Duodenal mucosa (tissue), 2 donors: ENCODE measurements around the gene OR11H1.
"Not testable (repeated sequence)": the region's sequence is repeated elsewhere in the genome, so short reads cannot be mapped to it uniquely, and the experiment has no call there.

Experiments
- H3K27ac ChIP-seq: one replicate; pipeline ENCODE4 v1.7.0; 2013; ENCODE audit warnings: low read depth, low read length
- H3K27me3 ChIP-seq, 2 donors: one replicate each; pipeline ENCODE4 v1.7.0; 2013; ENCODE audit warnings: low read length in 2 of 2, control low read depth in 1 of 2; ENCODE audit not compliant: insufficient read depth in 2 of 2, control insufficient read depth in 1 of 2
- H3K36me3 ChIP-seq, 2 donors: one replicate each; pipeline ENCODE4 v1.7.0; 2013; ENCODE audit warnings: low read length in 2 of 2, control low read depth in 1 of 2; ENCODE audit not compliant: insufficient read depth in 2 of 2, control insufficient read depth in 1 of 2
- H3K4me1 ChIP-seq, 2 donors: one replicate each; pipeline ENCODE4 v1.7.0; 2013; ENCODE audit warnings: low read length in 2 of 2, control low read depth in 1 of 2; ENCODE audit not compliant: insufficient read depth in 2 of 2, control insufficient read depth in 1 of 2
- H3K4me3 ChIP-seq, 2 donors: one replicate each; pipeline ENCODE4 v1.7.0; 2013; ENCODE audit warnings: low read length in 2 of 2, low read depth in 1 of 2
- H3K9ac ChIP-seq, 2 donors: one replicate each; pipeline ENCODE4 v1.7.0; 2013; ENCODE audit warnings: low read length in 2 of 2, low read depth in 1 of 2
- H3K9me3 ChIP-seq, 2 donors: one replicate each; pipeline ENCODE4 v1.7.0; 2013; ENCODE audit warnings: low read length in 2 of 2, control low read depth in 1 of 2; ENCODE audit not compliant: control insufficient read depth in 1 of 2

Gene OR11H1

GRCh38 chr22:15527892-15528291 is at the start of gene OR11H1:
Gene OR11H1, plus strand, starts transcription at chr22:15528192. Its CDS starts 0 bp downstream, at chr22:15528192.
- H3K36me3 ChIP-seq, H3K9ac ChIP-seq, H3K27me3 ChIP-seq, H3K4me3 ChIP-seq, H3K27ac ChIP-seq, H3K4me1 ChIP-seq, H3K9me3 ChIP-seq: not testable (repeated sequence)

GRCh38 chr22:15509967-15510366 is 18.0 kb upstream of the OR11H1 start:
- H3K4me3 ChIP-seq, H3K9me3 ChIP-seq, H3K4me1 ChIP-seq, H3K36me3 ChIP-seq, H3K27ac ChIP-seq, H3K27me3 ChIP-seq, H3K9ac ChIP-seq: not testable (repeated sequence)

GRCh38 chr22:15515896-15516295 is 12.1 kb upstream of the OR11H1 start:
- H3K9me3 ChIP-seq, H3K27ac ChIP-seq, H3K4me3 ChIP-seq, H3K4me1 ChIP-seq, H3K27me3 ChIP-seq, H3K36me3 ChIP-seq, H3K9ac ChIP-seq: not testable (repeated sequence)

- not testable (repeated sequence) for H3K4me1 ChIP-seq, H3K4me3 ChIP-seq, H3K36me3 ChIP-seq, H3K9me3 ChIP-seq, H3K27ac ChIP-seq, H3K27me3 ChIP-seq, H3K9ac ChIP-seq
These were observed 25.8 kb downstream of the OR11H1 start for GRCh38 chr22:15553767-15554166.

- not testable (repeated sequence) for H3K27ac ChIP-seq, H3K9me3 ChIP-seq, H3K4me3 ChIP-seq, H3K4me1 ChIP-seq, H3K36me3 ChIP-seq, H3K27me3 ChIP-seq, H3K9ac ChIP-seq
These were observed 35.5 kb downstream of the OR11H1 start for GRCh38 chr22:15563461-15563860.

GRCh38 chr22:15565063-15565462 is 37.1 kb downstream of the OR11H1 start:
- not testable (repeated sequence) for H3K4me3 ChIP-seq, H3K9ac ChIP-seq, H3K27ac ChIP-seq, H3K4me1 ChIP-seq, H3K9me3 ChIP-seq, H3K27me3 ChIP-seq, H3K36me3 ChIP-seq
